H1 (cell line): ENCODE results near the gene ATP1A1. TPM values are rescaled to one million over a fixed set of nuclear protein-coding genes. Genes with fewer than 3 reads are reported as not detected.

Experiments used
- polyA plus RNA-seq, 7 experiments: library from polyadenylated mRNA; depleted of rRNA in 3 of 7; stranded (reverse) in 5 of 7; unstranded in 2 of 7; fragments of >200 nt in 5 of 7; fragments of 200-250 nt in 2 of 7; gene quantifications; 1 replicate in 5 of 7; 2 replicates in 1 of 7; 4 replicates in 1 of 7; pipeline versions ENCODE4 v1.2.1 to v1.2.3, GENCODE V29; 2011 to 2013; ENCODE audit warnings: missing spikeins in 2 of 7, mixed read lengths in 2 of 7
- total RNA-seq: library from RNA; stranded (reverse); fragmentation: NEBNext Ultra II Directional; extraction: Animal tissue kit (Norgen Biotek cat#: 25700); gene quantifications from 2 replicates; pipeline ENCODE4 v1.2.1, GENCODE V29; 2021
- TF ChIP-seq, protein P1 (sequence below): fragments of 300-600 bp; sonication (generic); IDR thresholded peaks from 2 replicates; pipeline ENCODE4 v1.7.1; 2012; ENCODE audit warnings: low read length, moderate library complexity, mild to moderate bottlenecking, inconsistent platforms; ENCODE audit not compliant: insufficient replicate concordance

Gene ATP1A1
- total and polyA plus RNA-seq, 2 of the 8 experiments (the other 6 are each of a cell fraction or from before 2014, with no cell fraction given) = 222 to 325 TPM

DNA sequence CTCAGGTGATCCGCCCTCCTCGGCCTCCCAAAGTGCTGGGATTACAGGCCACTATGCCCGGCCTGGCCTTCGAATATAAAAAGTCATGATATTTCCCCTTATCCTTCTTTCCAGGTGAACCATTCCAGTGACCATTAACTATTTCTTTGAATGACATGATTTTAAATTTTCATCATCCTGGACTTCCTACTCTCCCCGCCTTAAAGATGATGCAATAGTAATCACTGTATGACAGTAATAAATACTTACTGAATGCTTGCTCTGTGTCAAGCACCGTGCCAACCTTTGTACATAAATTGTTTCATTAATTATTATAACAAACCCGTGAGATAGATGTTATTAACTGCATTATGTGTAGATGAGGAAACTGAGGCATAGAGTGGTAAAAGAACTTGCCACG lies 19.9 kb upstream of the ATP1A1 start (continued):
- TF ChIP-seq, protein P1, sequence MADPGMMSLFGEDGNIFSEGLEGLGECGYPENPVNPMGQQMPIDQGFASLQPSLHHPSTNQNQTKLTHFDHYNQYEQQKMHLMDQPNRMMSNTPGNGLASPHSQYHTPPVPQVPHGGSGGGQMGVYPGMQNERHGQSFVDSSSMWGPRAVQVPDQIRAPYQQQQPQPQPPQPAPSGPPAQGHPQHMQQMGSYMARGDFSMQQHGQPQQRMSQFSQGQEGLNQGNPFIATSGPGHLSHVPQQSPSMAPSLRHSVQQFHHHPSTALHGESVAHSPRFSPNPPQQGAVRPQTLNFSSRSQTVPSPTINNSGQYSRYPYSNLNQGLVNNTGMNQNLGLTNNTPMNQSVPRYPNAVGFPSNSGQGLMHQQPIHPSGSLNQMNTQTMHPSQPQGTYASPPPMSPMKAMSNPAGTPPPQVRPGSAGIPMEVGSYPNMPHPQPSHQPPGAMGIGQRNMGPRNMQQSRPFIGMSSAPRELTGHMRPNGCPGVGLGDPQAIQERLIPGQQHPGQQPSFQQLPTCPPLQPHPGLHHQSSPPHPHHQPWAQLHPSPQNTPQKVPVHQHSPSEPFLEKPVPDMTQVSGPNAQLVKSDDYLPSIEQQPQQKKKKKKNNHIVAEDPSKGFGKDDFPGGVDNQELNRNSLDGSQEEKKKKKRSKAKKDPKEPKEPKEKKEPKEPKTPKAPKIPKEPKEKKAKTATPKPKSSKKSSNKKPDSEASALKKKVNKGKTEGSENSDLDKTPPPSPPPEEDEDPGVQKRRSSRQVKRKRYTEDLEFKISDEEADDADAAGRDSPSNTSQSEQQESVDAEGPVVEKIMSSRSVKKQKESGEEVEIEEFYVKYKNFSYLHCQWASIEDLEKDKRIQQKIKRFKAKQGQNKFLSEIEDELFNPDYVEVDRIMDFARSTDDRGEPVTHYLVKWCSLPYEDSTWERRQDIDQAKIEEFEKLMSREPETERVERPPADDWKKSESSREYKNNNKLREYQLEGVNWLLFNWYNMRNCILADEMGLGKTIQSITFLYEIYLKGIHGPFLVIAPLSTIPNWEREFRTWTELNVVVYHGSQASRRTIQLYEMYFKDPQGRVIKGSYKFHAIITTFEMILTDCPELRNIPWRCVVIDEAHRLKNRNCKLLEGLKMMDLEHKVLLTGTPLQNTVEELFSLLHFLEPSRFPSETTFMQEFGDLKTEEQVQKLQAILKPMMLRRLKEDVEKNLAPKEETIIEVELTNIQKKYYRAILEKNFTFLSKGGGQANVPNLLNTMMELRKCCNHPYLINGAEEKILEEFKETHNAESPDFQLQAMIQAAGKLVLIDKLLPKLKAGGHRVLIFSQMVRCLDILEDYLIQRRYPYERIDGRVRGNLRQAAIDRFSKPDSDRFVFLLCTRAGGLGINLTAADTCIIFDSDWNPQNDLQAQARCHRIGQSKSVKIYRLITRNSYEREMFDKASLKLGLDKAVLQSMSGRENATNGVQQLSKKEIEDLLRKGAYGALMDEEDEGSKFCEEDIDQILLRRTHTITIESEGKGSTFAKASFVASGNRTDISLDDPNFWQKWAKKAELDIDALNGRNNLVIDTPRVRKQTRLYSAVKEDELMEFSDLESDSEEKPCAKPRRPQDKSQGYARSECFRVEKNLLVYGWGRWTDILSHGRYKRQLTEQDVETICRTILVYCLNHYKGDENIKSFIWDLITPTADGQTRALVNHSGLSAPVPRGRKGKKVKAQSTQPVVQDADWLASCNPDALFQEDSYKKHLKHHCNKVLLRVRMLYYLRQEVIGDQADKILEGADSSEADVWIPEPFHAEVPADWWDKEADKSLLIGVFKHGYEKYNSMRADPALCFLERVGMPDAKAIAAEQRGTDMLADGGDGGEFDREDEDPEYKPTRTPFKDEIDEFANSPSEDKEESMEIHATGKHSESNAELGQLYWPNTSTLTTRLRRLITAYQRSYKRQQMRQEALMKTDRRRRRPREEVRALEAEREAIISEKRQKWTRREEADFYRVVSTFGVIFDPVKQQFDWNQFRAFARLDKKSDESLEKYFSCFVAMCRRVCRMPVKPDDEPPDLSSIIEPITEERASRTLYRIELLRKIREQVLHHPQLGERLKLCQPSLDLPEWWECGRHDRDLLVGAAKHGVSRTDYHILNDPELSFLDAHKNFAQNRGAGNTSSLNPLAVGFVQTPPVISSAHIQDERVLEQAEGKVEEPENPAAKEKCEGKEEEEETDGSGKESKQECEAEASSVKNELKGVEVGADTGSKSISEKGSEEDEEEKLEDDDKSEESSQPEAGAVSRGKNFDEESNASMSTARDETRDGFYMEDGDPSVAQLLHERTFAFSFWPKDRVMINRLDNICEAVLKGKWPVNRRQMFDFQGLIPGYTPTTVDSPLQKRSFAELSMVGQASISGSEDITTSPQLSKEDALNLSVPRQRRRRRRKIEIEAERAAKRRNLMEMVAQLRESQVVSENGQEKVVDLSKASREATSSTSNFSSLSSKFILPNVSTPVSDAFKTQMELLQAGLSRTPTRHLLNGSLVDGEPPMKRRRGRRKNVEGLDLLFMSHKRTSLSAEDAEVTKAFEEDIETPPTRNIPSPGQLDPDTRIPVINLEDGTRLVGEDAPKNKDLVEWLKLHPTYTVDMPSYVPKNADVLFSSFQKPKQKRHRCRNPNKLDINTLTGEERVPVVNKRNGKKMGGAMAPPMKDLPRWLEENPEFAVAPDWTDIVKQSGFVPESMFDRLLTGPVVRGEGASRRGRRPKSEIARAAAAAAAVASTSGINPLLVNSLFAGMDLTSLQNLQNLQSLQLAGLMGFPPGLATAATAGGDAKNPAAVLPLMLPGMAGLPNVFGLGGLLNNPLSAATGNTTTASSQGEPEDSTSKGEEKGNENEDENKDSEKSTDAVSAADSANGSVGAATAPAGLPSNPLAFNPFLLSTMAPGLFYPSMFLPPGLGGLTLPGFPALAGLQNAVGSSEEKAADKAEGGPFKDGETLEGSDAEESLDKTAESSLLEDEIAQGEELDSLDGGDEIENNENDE = no peak
